H1 (cell line): ENCODE measurements around the gene ART5.

Source experiments
- CHD1 ChIP-seq: IDR thresholded peaks from 2 replicates; pipeline ENCODE4 v1.6.1; 2012; ENCODE audit warnings: low read depth, low read length, improper control_type of control experiment
- CTCF ChIP-seq, 3 experiments: IDR thresholded peaks; 1 replicate in 2 of 3; 2 replicates in 1 of 3; pipeline versions ENCODE4 v1.5.1 to v1.6.1; 2011; ENCODE audit warnings: low read length in 3 of 3, mild to moderate bottlenecking in 3 of 3, inconsistent platforms in 2 of 3, low read depth in 1 of 3, moderate library complexity in 1 of 3; ENCODE audit not compliant: insufficient read depth in 1 of 3; ENCODE audit errors: control extremely low read depth in 1 of 3
- EZH2 ChIP-seq: fragments of 200-600 bp; sonication (generic); IDR thresholded peaks from 2 replicates; pipeline ENCODE4 v1.7.1; 2012; ENCODE audit warnings: low read depth, mild to moderate bottlenecking, moderate library complexity, low read length, inconsistent platforms; ENCODE audit not compliant: severe bottlenecking
- POLR2AphosphoS5 ChIP-seq: IDR thresholded peaks from 2 replicates; pipeline ENCODE4 v1.6.1; 2011; ENCODE audit warnings: low read depth, low read length
- TCF12 ChIP-seq: IDR thresholded peaks from 2 replicates; pipeline ENCODE4 v1.6.1; 2011; ENCODE audit warnings: low read depth, mild to moderate bottlenecking, low read length

DNA sequence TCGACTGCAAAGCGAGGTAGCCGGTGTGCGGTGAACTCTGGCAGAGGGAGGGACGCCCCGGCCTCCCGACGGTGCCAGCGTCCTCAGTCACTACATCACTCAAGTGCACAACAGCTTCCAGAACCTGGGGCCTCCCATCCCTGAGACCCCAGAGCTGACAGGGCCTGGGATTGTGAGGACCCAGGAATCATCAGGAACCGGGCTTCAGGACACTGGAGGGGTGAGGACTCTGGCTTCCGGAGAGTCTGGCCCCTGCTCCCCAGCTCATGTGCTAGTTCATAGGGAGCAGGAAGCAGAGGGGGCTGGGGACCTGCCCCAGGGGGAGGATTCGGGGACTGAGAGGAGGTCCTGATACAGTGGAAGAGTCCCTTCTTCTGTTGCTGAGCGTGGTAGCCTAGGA, 4.6 kb downstream of the ART5 start:
- TF ChIP-seq EZH2 (no peak), POLR2AphosphoS5 (no peak), CTCF (IDR thresholded peaks at IDR 0.05; ENCODE audit: control extremely low read depth in 1 of 3, insufficient read depth in 1 of 3, low read depth in 1 of 3, low read length in 3 of 3) (no peak), CHD1 (no peak), TCF12 (no peak)
